ENCODE measurements around the gene CES4A.
A peak's percentile ranks its signal among the peaks of the same experiment; 100 is the strongest.

CES4A gene

GRCh38 chr16:67052399-67052798, 64.0 kb downstream of the CES4A start:
- H3K4me3 ChIP-seq (ENCODE audit: low read depth, low read length): no peak overlapping the region
- no peak for TF ChIP-seq CTCF (conservative IDR thresholded peaks at IDR 0.05; ENCODE audit: low read depth, low read length)
- DNase-seq (ENCODE audit: low read depth): no peak

- TF ChIP-seq CTCF (conservative IDR thresholded peaks at IDR 0.05; ENCODE audit: low read depth, low read length): no peak
- DNase-seq (ENCODE audit: low read depth): no peak
- H3K4me3 ChIP-seq (ENCODE audit: low read depth, low read length): no peak overlapping the region
These were observed 65.5 kb downstream of the CES4A start for GRCh38 chr16:67053767-67054334.

DNA sequence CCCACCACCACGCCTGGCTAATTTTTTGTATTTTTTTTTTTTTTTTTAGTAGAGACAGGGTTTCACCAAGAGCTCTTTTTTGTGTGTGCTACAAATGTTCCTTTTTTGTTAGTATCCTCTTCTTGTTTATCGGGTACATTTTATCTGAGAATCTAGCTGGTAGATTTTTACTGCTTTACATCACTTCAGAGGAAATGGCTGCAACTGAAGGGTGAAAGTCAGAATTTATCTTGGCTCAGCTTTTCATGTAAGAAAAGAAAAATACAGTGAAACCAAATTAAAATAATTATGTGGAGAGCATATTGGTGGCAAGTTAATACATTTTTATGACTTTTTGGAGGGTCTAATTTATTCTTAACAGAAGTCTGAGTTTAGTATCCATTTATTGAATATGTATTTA, 66.5 kb downstream of the CES4A start:
- no peak overlapping the region for H3K4me3 ChIP-seq (ENCODE audit: low read depth, low read length)
- no peak for TF ChIP-seq CTCF (conservative IDR thresholded peaks at IDR 0.05; ENCODE audit: low read depth, low read length)
- peak; percentile 13 for DNase-seq (ENCODE audit: low read depth)

GRCh38 chr16:67055712-67056487, 67.5 kb downstream of the CES4A start:
- no peak for TF ChIP-seq CTCF (conservative IDR thresholded peaks at IDR 0.05; ENCODE audit: low read depth, low read length)
- peak; percentile 97 for DNase-seq (ENCODE audit: low read depth)
- no peak overlapping the region for H3K4me3 ChIP-seq (ENCODE audit: low read depth, low read length)

Data from choroid plexus epithelial cell (primary cell).